ENCODE data around the gene TMEM138. TPM values are rescaled to one million over a fixed set of nuclear protein-coding genes. Genes with fewer than 3 reads are reported as not detected.

The TMEM138 gene
- total and polyA plus RNA-seq, 5 experiments from 2014 or later: 44.8 to 77.5 (median 49.7) TPM

- Mint-ChIP-seq H3K27ac (peak overlapping the region in 8 of 10 donors; percentile 21 to 85 (median 40)), H3K4me1 (peaks cover 9 to 71% (median 35%) of the 10 kb centered on the region in 4 donors), H3K9me3 (no peaks in the 10 kb centered on the region), H3K4me3 (peak overlapping the region in 3 of 10 donors; percentile 24 to 85 (median 31)), H3K27me3 (no peaks in the 10 kb centered on the region), H3K36me3 (peaks cover 0 to 22% (median 7%) of the 10 kb centered on the region in 3 donors)
- DNase-seq: no peak
- POLR2A ChIA-PET: interaction anchor here (0.6 to 1.8 kb wide), 5 partner anchors 9 to 872 kb away, joined by 3 to 6 read pairs (median 3); partner anchors contain the start of genes CPSF7, SDHAF2 and TMEM216
- ATAC-seq: no peak
These were observed 4.8 kb upstream of the TMEM138 start for GRCh38 chr11:61357233-61357893.

- Mint-ChIP-seq H3K27me3 (no peaks in the 10 kb centered on the region), H3K4me1 (peaks cover 13 to 73% (median 38%) of the 10 kb centered on the region in 4 donors), H3K36me3 (peaks cover 0 to 19% (median 4%) of the 10 kb centered on the region in 3 donors), H3K27ac (peak overlapping the region in 5 of 10 donors; percentile 27 to 85 (median 44)), H3K4me3 (peak overlapping the region in 3 of 10 donors; percentile 24 to 85 (median 31)), H3K9me3 (no peaks in the 10 kb centered on the region)
- POLR2A ChIA-PET: interaction anchor here (1.3 to 2.4 kb wide), 4 partner anchors 9 to 34 kb away, joined by 3 to 8 read pairs (median 4); partner anchors contain the start of gene TMEM216
- no peak for ATAC-seq
- DNase-seq: no peak
These were observed 4.3 kb upstream of the TMEM138 start for GRCh38 chr11:61357894-61358239.

GRCh38 chr11:61358566-61358965 is 3.6 kb upstream of the TMEM138 start:
- H3K4me3 Mint-ChIP-seq: no peak overlapping the region
- no peaks in the 10 kb centered on the region for H3K27me3 Mint-ChIP-seq
- no peaks in the 10 kb centered on the region for H3K9me3 Mint-ChIP-seq

GRCh38 chr11:61359516-61359915 is 2.7 kb upstream of the TMEM138 start:
- H3K4me3 Mint-ChIP-seq: peak overlapping the region in 7 of 10 donors; percentile 7 to 99 (median 42)
- POLR2A ChIA-PET: interaction anchor here (1.3 to 2.4 kb wide), 2 partner anchors 25 to 70 kb away, joined by 4 to 8 read pairs; partner anchors contain the start of genes CPSF7 and SDHAF2
- no peaks in the 10 kb centered on the region for H3K9me3 Mint-ChIP-seq
- no peak for DNase-seq
- peaks cover 0 to 19% (median 0%) of the 10 kb centered on the region in 3 donors for H3K36me3 Mint-ChIP-seq
- H3K27ac Mint-ChIP-seq: peak overlapping the region in 9 of 10 donors; percentile 3 to 98 (median 53)
- H3K4me1 Mint-ChIP-seq: peaks cover 12 to 69% (median 40%) of the 10 kb centered on the region in 4 donors
- ATAC-seq: no peak
- H3K27me3 Mint-ChIP-seq: no peaks in the 10 kb centered on the region

More at GRCh38 chr11:61358566-61358965, 3.6 kb upstream of the TMEM138 start:
- Mint-ChIP-seq H3K36me3 (peaks cover 0 to 12% (median 0%) of the 10 kb centered on the region in 3 donors), H3K27ac (peak overlapping the region in 4 of 10 donors; percentile 34 to 95 (median 42)), H3K4me1 (peaks cover 12 to 73% (median 41%) of the 10 kb centered on the region in 4 donors)
- DNase-seq (no peak), ATAC-seq (no peak)
- POLR2A ChIA-PET: interaction anchor here (1.3 to 2.4 kb wide), 2 partner anchors 24 to 27 kb away, joined by 3 to 8 read pairs; no protein-coding TSS in a partner anchor

GRCh38 chr11:61361237-61361740 is 885 bp upstream of the TMEM138 start:
- Mint-ChIP-seq H3K27me3 (no peaks in the 10 kb centered on the region), H3K9me3 (no peaks in the 10 kb centered on the region)
- ATAC-seq: peak in 1 of 2 donors; percentile 0

GRCh38 chr11:61362542-61362875 is 335 bp downstream of the TMEM138 start:
- H3K27me3 Mint-ChIP-seq: no peaks in the 10 kb centered on the region
- H3K4me3 Mint-ChIP-seq: peak overlapping the region; percentile 95 to 99 (median 97)
- peaks cover 7 to 54% (median 35%) of the 10 kb centered on the region in 4 donors for H3K4me1 Mint-ChIP-seq
- POLR2A ChIA-PET: interaction anchor here (0.7 to 3.9 kb wide), 13 partner anchors 9 to 448 kb away, joined by 3 to 46 read pairs (median 4); partner anchors contain the start of genes CPSF7, DDB1, SDHAF2 and TKFC
- H3K36me3 Mint-ChIP-seq: peaks cover 0 to 37% (median 5%) of the 10 kb centered on the region in 3 donors
- ATAC-seq: peak; percentile 37 to 68
- H3K27ac Mint-ChIP-seq: peak overlapping the region; percentile 95 to 99 (median 98)
- DNase-seq: peak in 8 of 10 donors; percentile 19 to 78 (median 58)
- H3K9me3 Mint-ChIP-seq: no peaks in the 10 kb centered on the region

More at GRCh38 chr11:61361237-61361740, 885 bp upstream of the TMEM138 start:
- POLR2A ChIA-PET: interaction anchor here (0.6 to 3.9 kb wide), 10 partner anchors 10 to 68 kb away, joined by 3 to 46 read pairs (median 16); partner anchors contain the start of genes CPSF7, DDB1, SDHAF2 and TKFC
- H3K4me3 Mint-ChIP-seq: peak overlapping the region; percentile 95 to 99 (median 97)
- peaks cover 0 to 25% (median 2%) of the 10 kb centered on the region in 3 donors for H3K36me3 Mint-ChIP-seq
- H3K4me1 Mint-ChIP-seq: peaks cover 12 to 66% (median 39%) of the 10 kb centered on the region in 4 donors
- peak in 1 of 10 donors; percentile 4 for DNase-seq
- peak overlapping the region; percentile 95 to 99 (median 98) for H3K27ac Mint-ChIP-seq

- POLR2A ChIA-PET: interaction anchor here (0.7 to 3.9 kb wide), 6 partner anchors 27 to 1227 kb away, joined by 3 to 46 read pairs (median 38); partner anchors contain the start of genes CPSF7, DDB1, SDHAF2 and TKFC
- Mint-ChIP-seq H3K27ac (peak overlapping the region in 8 of 10 donors; percentile 63 to 99 (median 98)), H3K9me3 (no peaks in the 10 kb centered on the region), H3K27me3 (no peaks in the 10 kb centered on the region), H3K36me3 (peaks cover 0 to 51% (median 5%) of the 10 kb centered on the region in 3 donors), H3K4me3 (peak overlapping the region in 9 of 10 donors; percentile 95 to 99 (median 97)), H3K4me1 (peaks cover 7 to 42% (median 32%) of the 10 kb centered on the region in 4 donors)
- DNase-seq (no peak), ATAC-seq (no peak)
These were observed 2.0 kb downstream of the TMEM138 start for GRCh38 chr11:61364012-61364675.

GRCh38 chr11:61367406-61367805 is 5.2 kb downstream of the TMEM138 start:
- DNase-seq (no peak), ATAC-seq (no peak)
- H3K4me3 Mint-ChIP-seq: no peak overlapping the region
- no peaks in the 10 kb centered on the region for H3K9me3 Mint-ChIP-seq
- no peaks in the 10 kb centered on the region for H3K27me3 Mint-ChIP-seq
- H3K27ac Mint-ChIP-seq: no peak overlapping the region
- peaks cover 9 to 23% (median 18%) of the 10 kb centered on the region in 4 donors for H3K4me1 Mint-ChIP-seq
- H3K36me3 Mint-ChIP-seq: peaks cover 0 to 67% (median 11%) of the 10 kb centered on the region in 3 donors
- POLR2A ChIA-PET: no interaction called here

GRCh38 chr11:61368646-61369045 is 6.5 kb downstream of the TMEM138 start:
- peaks cover 0 to 70% (median 11%) of the 10 kb centered on the region in 3 donors for H3K36me3 Mint-ChIP-seq
- DNase-seq (no peak), ATAC-seq (no peak)
- peak overlapping the region in 2 of 10 donors; percentile 48 to 60 for H3K27ac Mint-ChIP-seq
- H3K9me3 Mint-ChIP-seq: no peaks in the 10 kb centered on the region
- no peaks in the 10 kb centered on the region for H3K27me3 Mint-ChIP-seq
- POLR2A ChIA-PET: no interaction called here
- H3K4me1 Mint-ChIP-seq: peaks cover 4 to 11% (median 6%) of the 10 kb centered on the region in 4 donors
- H3K4me3 Mint-ChIP-seq: no peak overlapping the region

GRCh38 chr11:61369372-61370348 is 7.5 kb downstream of the TMEM138 start:
- H3K36me3 Mint-ChIP-seq: peaks cover 0 to 63% (median 12%) of the 10 kb centered on the region in 3 donors
- H3K4me1 Mint-ChIP-seq: peaks cover 0 to 9% (median 5%) of the 10 kb centered on the region in 4 donors
- H3K27me3 Mint-ChIP-seq: no peaks in the 10 kb centered on the region
- DNase-seq (no peak), ATAC-seq (no peak)
- no peak overlapping the region for H3K4me3 Mint-ChIP-seq
- peak overlapping the region in 4 of 10 donors; percentile 31 to 61 (median 44) for H3K27ac Mint-ChIP-seq
- POLR2A ChIA-PET: interaction anchor here (3.7 kb wide), 1 partner anchor 8 kb away, joined by 12 read pairs; the partner anchor contains the start of genes CYB561A3 and TMEM138
- no peaks in the 10 kb centered on the region for H3K9me3 Mint-ChIP-seq
